Gastrocnemius medialis (tissue), 4 donors: ENCODE measurements around the gene DHDH.

Source experiments
- POLR2A ChIP-seq, 2 donors: fragments of 450-650 bp; IDR thresholded peaks; one replicate each; pipeline ENCODE4 v1.6.1; 2017; ENCODE audit warnings: antibody characterized with exemption in 2 of 2, mild to moderate bottlenecking in 2 of 2, moderate library complexity in 2 of 2
- TF ChIP-seq, protein P1 (sequence below), 5 experiments: fragments of 450-650 bp in 3 of 5; fragments of 200-600 bp in 2 of 5; sonication (generic) in 2 of 5; IDR thresholded peaks in 4 of 5; conservative IDR thresholded peaks in 1 of 5; 1 replicate in 4 of 5; 2 replicates in 1 of 5; pipeline ENCODE4 v1.5.1; 2016 to 2019; ENCODE audit warnings: antibody characterized with exemption in 5 of 5, mild to moderate bottlenecking in 3 of 5, moderate library complexity in 3 of 5

- TF ChIP-seq, protein P1, sequence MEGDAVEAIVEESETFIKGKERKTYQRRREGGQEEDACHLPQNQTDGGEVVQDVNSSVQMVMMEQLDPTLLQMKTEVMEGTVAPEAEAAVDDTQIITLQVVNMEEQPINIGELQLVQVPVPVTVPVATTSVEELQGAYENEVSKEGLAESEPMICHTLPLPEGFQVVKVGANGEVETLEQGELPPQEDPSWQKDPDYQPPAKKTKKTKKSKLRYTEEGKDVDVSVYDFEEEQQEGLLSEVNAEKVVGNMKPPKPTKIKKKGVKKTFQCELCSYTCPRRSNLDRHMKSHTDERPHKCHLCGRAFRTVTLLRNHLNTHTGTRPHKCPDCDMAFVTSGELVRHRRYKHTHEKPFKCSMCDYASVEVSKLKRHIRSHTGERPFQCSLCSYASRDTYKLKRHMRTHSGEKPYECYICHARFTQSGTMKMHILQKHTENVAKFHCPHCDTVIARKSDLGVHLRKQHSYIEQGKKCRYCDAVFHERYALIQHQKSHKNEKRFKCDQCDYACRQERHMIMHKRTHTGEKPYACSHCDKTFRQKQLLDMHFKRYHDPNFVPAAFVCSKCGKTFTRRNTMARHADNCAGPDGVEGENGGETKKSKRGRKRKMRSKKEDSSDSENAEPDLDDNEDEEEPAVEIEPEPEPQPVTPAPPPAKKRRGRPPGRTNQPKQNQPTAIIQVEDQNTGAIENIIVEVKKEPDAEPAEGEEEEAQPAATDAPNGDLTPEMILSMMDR (IDR thresholded peaks at IDR 0.05 in 4 of 5, conservative IDR thresholded peaks at IDR 0.05 in 1 of 5) = no peak
- no peak for TF ChIP-seq POLR2A (IDR thresholded peaks at IDR 0.05)
Observed at GRCh38 chr19:48994035-48994386, 60.5 kb downstream of the DHDH start.
